Measurements from ENCODE around the gene WSB1. TPM values are rescaled to one million over a fixed set of nuclear protein-coding genes. Genes with fewer than 3 reads are reported as not detected.

Gene WSB1
- polyA plus RNA-seq, 1 experiment, result 163 TPM

DNA sequence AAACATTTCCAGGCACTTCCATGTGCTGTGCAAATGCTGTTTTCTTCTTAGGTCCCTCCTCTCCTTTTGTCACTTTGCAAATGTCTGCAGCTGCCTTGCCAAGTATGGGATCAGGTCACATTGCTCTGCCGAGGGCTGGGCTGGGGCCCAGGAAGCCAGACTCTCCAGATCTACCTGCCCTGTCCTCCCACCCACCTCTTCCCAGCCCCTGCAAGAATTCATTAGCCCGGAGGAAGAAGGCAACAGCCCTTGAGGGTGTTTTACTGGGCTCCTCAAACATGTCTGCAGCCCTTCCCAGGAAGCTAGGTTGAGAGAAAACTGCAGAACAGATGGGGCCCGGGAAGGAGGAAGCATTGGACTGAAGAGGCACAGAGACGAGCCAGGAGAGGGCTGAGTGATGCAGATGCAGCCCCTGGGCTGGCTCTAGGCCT lies 47.1 kb downstream of the WSB1 start:
- ChIA-PET CTCF (interaction anchor here (0.9 to 3.0 kb wide), 6 partner anchors 8 to 310 kb away, joined by 3 to 12 read pairs (median 6); no protein-coding TSS in a partner anchor), POLR2A (interaction anchor here (0.6 kb wide), 1 partner anchor 697 kb away, joined by 3 read pairs; no protein-coding TSS in a partner anchor)
- DNase-seq (ENCODE audit: low read depth), result no peak
- H3K4me3 ChIP-seq (ENCODE audit: low read depth, low read length), result no peak overlapping the region
- no peaks in the 10 kb centered on the region for H3K36me3 ChIP-seq (ENCODE audit: control insufficient read depth, insufficient read depth, low read length)
- H3K27me3 ChIP-seq (ENCODE audit: control insufficient read depth, insufficient read depth, low read length), result no peaks in the 10 kb centered on the region
- TF ChIP-seq, protein P1, sequence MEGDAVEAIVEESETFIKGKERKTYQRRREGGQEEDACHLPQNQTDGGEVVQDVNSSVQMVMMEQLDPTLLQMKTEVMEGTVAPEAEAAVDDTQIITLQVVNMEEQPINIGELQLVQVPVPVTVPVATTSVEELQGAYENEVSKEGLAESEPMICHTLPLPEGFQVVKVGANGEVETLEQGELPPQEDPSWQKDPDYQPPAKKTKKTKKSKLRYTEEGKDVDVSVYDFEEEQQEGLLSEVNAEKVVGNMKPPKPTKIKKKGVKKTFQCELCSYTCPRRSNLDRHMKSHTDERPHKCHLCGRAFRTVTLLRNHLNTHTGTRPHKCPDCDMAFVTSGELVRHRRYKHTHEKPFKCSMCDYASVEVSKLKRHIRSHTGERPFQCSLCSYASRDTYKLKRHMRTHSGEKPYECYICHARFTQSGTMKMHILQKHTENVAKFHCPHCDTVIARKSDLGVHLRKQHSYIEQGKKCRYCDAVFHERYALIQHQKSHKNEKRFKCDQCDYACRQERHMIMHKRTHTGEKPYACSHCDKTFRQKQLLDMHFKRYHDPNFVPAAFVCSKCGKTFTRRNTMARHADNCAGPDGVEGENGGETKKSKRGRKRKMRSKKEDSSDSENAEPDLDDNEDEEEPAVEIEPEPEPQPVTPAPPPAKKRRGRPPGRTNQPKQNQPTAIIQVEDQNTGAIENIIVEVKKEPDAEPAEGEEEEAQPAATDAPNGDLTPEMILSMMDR (IDR thresholded peaks at IDR 0.05; ENCODE audit: insufficient read depth, low read depth, low read length), result no peak

DNA sequence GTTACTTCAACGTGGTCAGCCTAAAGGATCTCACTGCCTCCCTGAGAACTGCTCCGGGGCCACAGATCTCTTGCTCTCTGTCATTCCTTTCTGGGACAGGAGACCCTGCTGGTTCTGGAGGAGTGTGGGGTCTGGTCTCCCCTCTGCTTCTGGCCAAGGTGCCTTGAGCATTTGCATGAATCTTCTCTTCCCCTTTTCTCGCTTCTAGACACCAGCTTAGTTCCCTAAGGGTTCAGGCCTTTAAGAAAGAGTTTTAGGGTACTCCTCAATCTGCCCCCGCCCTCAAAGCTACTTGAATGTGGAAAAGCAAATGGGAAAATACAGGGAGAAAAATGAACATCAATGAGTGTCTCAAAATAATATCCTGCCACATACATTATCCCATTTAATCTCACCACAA lies 48.1 kb downstream of the WSB1 start:
- CTCF ChIA-PET, result interaction anchor here (2.7 to 3.0 kb wide), 2 partner anchors 105 to 259 kb away, joined by 11 to 12 read pairs; no protein-coding TSS in a partner anchor
- DNase-seq (ENCODE audit: low read depth), result no peak
- TF ChIP-seq, protein P1 (IDR thresholded peaks at IDR 0.05; ENCODE audit: insufficient read depth, low read depth, low read length), result no peak
- Histone ChIP-seq H3K27me3 (ENCODE audit: control insufficient read depth, insufficient read depth, low read length) (no peaks in the 10 kb centered on the region), H3K4me3 (ENCODE audit: low read depth, low read length) (no peak overlapping the region), H3K36me3 (ENCODE audit: control insufficient read depth, insufficient read depth, low read length) (no peaks in the 10 kb centered on the region)
- POLR2A ChIA-PET, result no interaction called here

DNA sequence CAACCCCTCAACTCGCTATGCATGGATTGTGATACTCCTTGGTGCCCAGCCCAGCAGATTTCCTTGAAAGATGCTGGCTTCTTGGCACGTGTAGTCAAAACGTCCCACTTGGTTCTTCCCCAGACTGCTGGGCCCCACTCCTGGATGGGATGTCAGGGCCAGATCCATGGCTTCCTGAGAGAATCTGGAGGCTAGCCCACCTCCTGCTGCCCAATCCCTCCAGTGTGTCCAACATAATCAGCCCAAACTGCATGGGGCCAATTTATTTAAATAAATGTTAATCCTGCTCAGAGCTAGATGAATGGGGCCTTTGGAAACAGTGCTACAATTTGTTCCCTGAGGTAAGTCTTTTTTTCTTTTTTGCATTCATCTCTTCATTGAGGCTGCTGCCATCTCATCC lies 49.4 kb downstream of the WSB1 start:
- POLR2A ChIA-PET, result no interaction called here
- no peak for DNase-seq (ENCODE audit: low read depth)
- CTCF ChIA-PET, result interaction anchor here (0.8 to 17.8 kb wide), 2 partner anchors 10 to 257 kb away, joined by 3 to 231 read pairs; no protein-coding TSS in a partner anchor
- no peak overlapping the region for H3K4me3 ChIP-seq (ENCODE audit: low read depth, low read length)
- TF ChIP-seq, protein P1 (IDR thresholded peaks at IDR 0.05; ENCODE audit: insufficient read depth, low read depth, low read length), result no peak
- H3K36me3 ChIP-seq (ENCODE audit: control insufficient read depth, insufficient read depth, low read length), result no peaks in the 10 kb centered on the region
- H3K27me3 ChIP-seq (ENCODE audit: control insufficient read depth, insufficient read depth, low read length), result no peaks in the 10 kb centered on the region

DNA sequence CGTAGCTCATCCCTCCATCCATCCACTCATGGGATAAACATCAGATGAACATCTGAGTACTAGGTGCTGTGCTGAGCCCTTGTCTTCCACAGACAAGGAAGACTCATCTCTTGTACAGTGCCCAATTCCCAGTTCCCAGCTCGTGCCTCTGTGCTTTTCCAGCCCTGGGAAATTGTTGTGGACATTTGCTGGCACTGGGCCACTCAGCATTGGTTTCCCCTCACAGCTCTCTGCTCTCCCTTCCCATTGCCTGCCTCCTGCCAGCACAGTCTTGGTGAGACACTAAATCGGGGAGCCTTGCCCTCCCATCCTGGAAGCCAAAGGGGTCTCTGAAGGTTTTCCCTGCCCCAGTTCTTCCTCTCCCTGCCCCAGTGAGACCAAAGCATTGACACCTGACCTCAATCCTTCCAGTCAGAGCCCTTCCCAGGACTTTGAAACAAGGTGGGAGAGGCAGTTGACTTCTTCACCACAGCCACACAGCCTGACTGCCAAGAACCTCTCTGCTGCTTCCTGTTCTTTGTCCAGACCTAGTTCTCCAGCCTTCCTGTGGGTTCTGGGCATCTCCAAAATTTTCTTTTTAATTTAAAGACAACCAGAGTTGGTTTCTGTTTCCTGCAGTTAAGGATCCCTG lies 50.2 kb downstream of the WSB1 start:
- H3K4me3 ChIP-seq (ENCODE audit: low read depth, low read length), result no peak overlapping the region
- CTCF ChIA-PET, result interaction anchor here (0.9 to 17.8 kb wide), 5 partner anchors 10 to 311 kb away, joined by 3 to 231 read pairs (median 6); no protein-coding TSS in a partner anchor
- TF ChIP-seq, protein P1 (IDR thresholded peaks at IDR 0.05; ENCODE audit: insufficient read depth, low read depth, low read length), result no peak
- no peaks in the 10 kb centered on the region for H3K27me3 ChIP-seq (ENCODE audit: control insufficient read depth, insufficient read depth, low read length)
- DNase-seq (ENCODE audit: low read depth), result no peak
- H3K36me3 ChIP-seq (ENCODE audit: control insufficient read depth, insufficient read depth, low read length), result no peaks in the 10 kb centered on the region
- POLR2A ChIA-PET, result no interaction called here

DNA sequence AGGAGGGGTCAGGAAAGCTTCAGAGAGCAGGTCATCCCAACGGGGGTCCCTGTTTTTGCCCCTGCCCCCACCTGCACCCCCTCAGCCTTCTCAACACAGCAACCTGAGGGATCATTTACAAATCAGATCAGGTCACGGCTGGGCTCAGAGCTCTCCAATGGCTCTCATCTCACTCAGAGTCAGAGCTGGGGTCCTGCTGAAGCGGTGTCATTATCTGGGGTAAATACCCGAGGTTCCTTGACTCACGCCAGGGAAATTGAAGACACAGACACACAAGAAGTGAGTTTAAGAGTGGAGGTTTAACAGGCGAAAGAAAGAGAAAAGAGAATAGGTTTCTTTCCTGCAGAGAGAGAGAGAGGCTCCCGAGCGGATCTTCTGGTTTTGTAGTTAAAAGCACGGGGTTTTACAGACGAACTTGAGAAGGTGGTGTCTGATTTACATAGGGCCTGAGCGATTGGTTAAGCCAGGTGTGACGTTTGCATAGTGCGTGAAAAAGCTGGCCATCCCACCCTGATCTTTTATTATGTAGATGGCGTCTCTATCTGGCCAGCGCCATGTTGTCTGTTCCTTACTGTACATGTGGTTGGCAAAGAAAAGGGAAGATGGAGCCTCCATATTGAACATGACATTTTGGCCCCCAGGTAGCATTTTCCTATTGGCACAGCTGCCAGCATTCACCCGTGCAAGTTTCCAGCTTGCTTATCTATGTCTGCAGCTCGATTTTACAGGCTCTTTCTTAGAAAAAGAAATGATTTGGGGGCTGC lies 51.4 kb downstream of the WSB1 start:
- H3K27me3 ChIP-seq (ENCODE audit: control insufficient read depth, insufficient read depth, low read length), result no peaks in the 10 kb centered on the region
- no peaks in the 10 kb centered on the region for H3K36me3 ChIP-seq (ENCODE audit: control insufficient read depth, insufficient read depth, low read length)
- CTCF ChIA-PET, result interaction anchor here (1.5 to 17.8 kb wide), 3 partner anchors 12 to 255 kb away, joined by 6 to 231 read pairs (median 18); no protein-coding TSS in a partner anchor
- TF ChIP-seq, protein P1 (IDR thresholded peaks at IDR 0.05; ENCODE audit: insufficient read depth, low read depth, low read length), result no peak
- DNase-seq (ENCODE audit: low read depth), result no peak
- H3K4me3 ChIP-seq (ENCODE audit: low read depth, low read length), result no peak overlapping the region
- POLR2A ChIA-PET, result no interaction called here

Data from BJ (cell line).